ENCODE data around the gene TOP2A.
"Not testable (repeated sequence)": the region's sequence is repeated elsewhere in the genome, so short reads cannot be mapped to it uniquely, and the experiment has no call there.

Gene TOP2A

GRCh38 chr17:40373324-40373723 lies 44.4 kb downstream of the TOP2A start:
- DNase-seq = no peak

- not testable (repeated sequence) for DNase-seq
These were observed 45.1 kb downstream of the TOP2A start for GRCh38 chr17:40372644-40373043.

- no peak for DNase-seq
These were observed 45.7 kb downstream of the TOP2A start for GRCh38 chr17:40372031-40372430.

GRCh38 chr17:40371261-40371929 lies 46.3 kb downstream of the TOP2A start:
- no peak for DNase-seq

GRCh38 chr17:40369923-40370322 lies 47.8 kb downstream of the TOP2A start:
- no peak for DNase-seq

GRCh38 chr17:40367728-40368127 lies 50.0 kb downstream of the TOP2A start:
- DNase-seq = not testable (repeated sequence)

- DNase-seq = no peak
These were observed 50.7 kb downstream of the TOP2A start for GRCh38 chr17:40366861-40367518.

GRCh38 chr17:40366076-40366860 lies 51.4 kb downstream of the TOP2A start:
- no peak for DNase-seq

- no peak for DNase-seq
These were observed 52.8 kb downstream of the TOP2A start for GRCh38 chr17:40364906-40365305.

- DNase-seq = no peak
These were observed 53.4 kb downstream of the TOP2A start, which contains the start of gene GJD3 for GRCh38 chr17:40364121-40364861. TSS of gene GJD3 (minus strand) at chr17:40364737. CDS start at chr17:40363815, 922 bp downstream.

GRCh38 chr17:40363111-40363827 lies 54.4 kb downstream of the TOP2A start:
- peak in 1 of 2 experiments; percentile 52 for DNase-seq

- peak; percentile 44 to 69 for DNase-seq
These were observed 55.0 kb downstream of the TOP2A start for GRCh38 chr17:40362696-40363110.

- no peak for DNase-seq
These were observed 55.6 kb downstream of the TOP2A start for GRCh38 chr17:40361925-40362695.

GRCh38 chr17:40361063-40361924 lies 56.4 kb downstream of the TOP2A start:
- no peak for DNase-seq

GRCh38 chr17:40360091-40360490 lies 57.6 kb downstream of the TOP2A start:
- no peak for DNase-seq

GRCh38 chr17:40358323-40359038 lies 59.2 kb downstream of the TOP2A start:
- peak; percentile 62 to 76 for DNase-seq

- DNase-seq = no peak
These were observed 60.5 kb downstream of the TOP2A start for GRCh38 chr17:40356990-40357881.
